Heart left ventricle (tissue), 16 donors: ENCODE measurements around the gene TNFRSF18. TPM values are rescaled to one million over a fixed set of nuclear protein-coding genes. Genes with fewer than 3 reads are reported as not detected.

Experiments used
- ATAC-seq, 4 donors: fragments of 200-7000 bp; cut with Tn5 transposase; one replicate each; pipeline ENCODE4 v1.9.1; 2020 to 2022; ENCODE audit warnings: moderate library complexity in 4 of 4, mild to moderate bottlenecking in 3 of 4, moderate number of reproducible peaks in 1 of 4
- DNase-seq, 5 donors: peaks; one replicate each; pipeline ENCODE4 v3.0.0-alpha.2; 2020
- H3K27ac ChIP-seq, 12 donors: fragments of 200-600 bp; sonication (generic) in 4 of 12; one replicate each; pipeline versions ENCODE4 v1.5.0 to v1.8.0; 2016 to 2022; ENCODE audit warnings: mild to moderate bottlenecking in 2 of 12
- H3K27me3 ChIP-seq, 9 donors: fragments of 200-600 bp; sonication (generic) in 2 of 9; one replicate each; pipeline versions ENCODE4 v1.5.1 to v1.8.0; 2016 to 2022; ENCODE audit warnings: mild to moderate bottlenecking in 3 of 9
- H3K36me3 ChIP-seq, 9 donors: fragments of 200-600 bp; sonication (generic) in 2 of 9; one replicate each; pipeline versions ENCODE4 v1.5.0 to v1.8.0; 2018 to 2022; ENCODE audit warnings: mild to moderate bottlenecking in 2 of 9
- H3K4me1 ChIP-seq, 12 donors: fragments of 200-600 bp; sonication (generic) in 4 of 12; one replicate each; pipeline versions ENCODE4 v1.5.0 to v1.8.0; 2016 to 2022; ENCODE audit warnings: mild to moderate bottlenecking in 3 of 12
- H3K4me3 ChIP-seq, 12 donors: fragments of 200-600 bp; sonication (generic) in 4 of 12; one replicate each; pipeline versions ENCODE4 v1.5.0 to v1.8.0; 2017 to 2022; ENCODE audit warnings: mild to moderate bottlenecking in 9 of 12, moderate library complexity in 4 of 12
- H3K9me3 ChIP-seq, 12 donors: fragments of 200-600 bp; sonication (generic) in 4 of 12; one replicate each; pipeline versions ENCODE4 v1.5.0 to v1.8.0; 2016 to 2022; ENCODE audit warnings: mild to moderate bottlenecking in 1 of 12
- POLR2A ChIP-seq, 2 donors: fragments of 450-650 bp; IDR thresholded peaks; one replicate each; pipeline ENCODE4 v1.6.1; 2017; ENCODE audit warnings: antibody characterized with exemption in 2 of 2, mild to moderate bottlenecking in 2 of 2, moderate library complexity in 2 of 2
- WGBS, 4 donors: extraction: QIAGEN DNeasy Blood & Tissue Kit in 2 of 4; methylation state at CpG; one replicate each; pipeline versions ENCODE4 v1.1.5 to v1.1.7; 2013 to 2018; 5-methylcytosine and 5-hydroxymethylcytosine counted together
- intact Hi-C, 10 donors: fragments of 100-400 bp; cut with DNase I; formaldehyde crosslinking; loops; one replicate each; pipeline versions ENCODE4 v1.11.1 to v1.14.2; 2022
- polyA plus RNA-seq, 2 donors: library from polyadenylated mRNA; stranded (reverse); fragments of 200-250 nt; gene quantifications; one replicate each; pipeline ENCODE4 v1.2.3, GENCODE V29; 2013
- total RNA-seq, 9 donors: library from RNA; depleted of rRNA in 2 of 9; stranded (reverse); fragments of >200 nt in 2 of 9; fragmentation: NEBNext Ultra II Directional in 3 of 9; extraction: Animal tissue kit (Norgen Biotek cat#: 25700) in 3 of 9; gene quantifications; one replicate each; pipeline versions ENCODE4 v1.1.0 to v1.2.4, GENCODE V29; 2016 to 2023
- TF ChIP-seq, protein P1 (sequence below), 12 donors: fragments of 200-600 bp; sonication (generic) in 4 of 12; IDR thresholded peaks; one replicate each; pipeline versions ENCODE4 v1.5.0 to v1.8.0; 2018 to 2022; ENCODE audit warnings: antibody characterized with exemption in 12 of 12, mild to moderate bottlenecking in 5 of 12
- donor health status: ischemic (EF 13 %, LVEDD 7.1; RV severe dilation, severe dysfunction).
- donor health status: healthy with polysubstance abuse.
- donor health status: DM: no; HTN: yes; CAD: no.
- donor health status: DM: no; HTN: no; CAD: no.
- donor health status: ischemic (EF 25% LVEDD 6.9; RV normal size, moderate dysfunction).
- donor health status: ischemic (EF 25% LVEDD 5.7; RV mildly dilated, moderate dysfunction).
- donor health status: healthy.
- donor health status: DM: yes; HTN: yes; CAD: no.
- donor health status: ischemic (EF 35%, LVEDD 5.7; RV mildly dilated, moderate dysfunction).
- donor health status: nonischemic (EF 11% LVEDD 7.7; RV severe dilation, severe dysfunction).
- donor health status: DM: yes; HTN: yes; CAD: no.
- donor health status: PGD.
- donor health status: ischemic (EF 29% LVEDD 5.4; RV normal size, mild dysfunction).
- donor health status: nonischemic (EF 23%, LVEDD 6.1; RV moderate dilation, normal function).

Gene TNFRSF18
- total and polyA plus RNA-seq, 11 donors, result 0.24 to 0.93 (median 0.77) TPM; not detected in 8

DNA sequence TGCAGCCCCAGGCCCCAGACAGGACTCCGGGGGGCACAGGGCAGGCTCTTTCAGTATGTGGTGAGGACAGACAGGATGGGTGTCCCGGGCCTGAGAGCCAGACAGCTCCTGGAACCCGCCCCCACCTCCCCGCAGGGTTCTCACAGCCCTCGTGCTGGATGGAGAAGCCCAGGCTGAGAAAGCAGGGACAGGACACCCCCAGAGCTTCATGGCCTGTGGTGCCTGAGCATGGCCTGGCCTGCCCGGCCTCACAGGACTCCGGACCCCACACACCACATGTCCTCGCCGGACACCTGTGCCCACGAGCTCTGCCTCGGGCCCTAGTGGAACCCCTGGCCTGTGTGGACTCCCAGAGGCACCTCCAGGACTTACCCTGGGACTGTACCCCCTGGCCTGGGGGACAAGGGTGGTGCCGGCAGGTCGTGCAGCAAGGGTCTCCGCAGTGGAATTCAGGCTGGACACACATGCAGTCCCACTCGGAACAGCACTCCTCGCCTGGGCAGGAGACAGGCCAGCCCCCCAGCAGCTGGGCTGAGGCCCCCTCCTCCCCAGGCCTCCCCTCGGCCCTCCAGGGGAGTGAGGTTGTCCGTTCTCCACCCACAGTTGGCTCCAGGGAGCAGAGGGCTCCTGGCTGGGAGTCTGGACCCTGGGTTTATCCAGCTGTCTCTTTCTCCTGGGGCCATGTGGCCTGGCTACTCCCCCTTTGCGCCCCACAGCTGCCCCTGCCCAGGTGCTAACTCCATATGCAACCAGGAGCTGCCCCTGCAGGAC lies 1.2 kb downstream of the TNFRSF18 start:
- Histone ChIP-seq H3K4me1 (peaks cover 0 to 45% (median 20%) of the 10 kb centered on the region in 12 donors), H3K9me3 (no peaks in the 10 kb centered on the region), H3K27ac (no peak overlapping the region), H3K4me3 (peak overlapping the region in 1 of 12 donors; percentile 49), H3K36me3 (no peaks in the 10 kb centered on the region), H3K27me3 (peaks cover 8 to 63% (median 23%) of the 10 kb centered on the region in 9 donors)
- 85 to 91% (median 88%) methylated on average over 15 to 19 of the region's 19 CpGs for WGBS, 4 donors
- TF ChIP-seq, protein P1, sequence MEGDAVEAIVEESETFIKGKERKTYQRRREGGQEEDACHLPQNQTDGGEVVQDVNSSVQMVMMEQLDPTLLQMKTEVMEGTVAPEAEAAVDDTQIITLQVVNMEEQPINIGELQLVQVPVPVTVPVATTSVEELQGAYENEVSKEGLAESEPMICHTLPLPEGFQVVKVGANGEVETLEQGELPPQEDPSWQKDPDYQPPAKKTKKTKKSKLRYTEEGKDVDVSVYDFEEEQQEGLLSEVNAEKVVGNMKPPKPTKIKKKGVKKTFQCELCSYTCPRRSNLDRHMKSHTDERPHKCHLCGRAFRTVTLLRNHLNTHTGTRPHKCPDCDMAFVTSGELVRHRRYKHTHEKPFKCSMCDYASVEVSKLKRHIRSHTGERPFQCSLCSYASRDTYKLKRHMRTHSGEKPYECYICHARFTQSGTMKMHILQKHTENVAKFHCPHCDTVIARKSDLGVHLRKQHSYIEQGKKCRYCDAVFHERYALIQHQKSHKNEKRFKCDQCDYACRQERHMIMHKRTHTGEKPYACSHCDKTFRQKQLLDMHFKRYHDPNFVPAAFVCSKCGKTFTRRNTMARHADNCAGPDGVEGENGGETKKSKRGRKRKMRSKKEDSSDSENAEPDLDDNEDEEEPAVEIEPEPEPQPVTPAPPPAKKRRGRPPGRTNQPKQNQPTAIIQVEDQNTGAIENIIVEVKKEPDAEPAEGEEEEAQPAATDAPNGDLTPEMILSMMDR (IDR thresholded peaks at IDR 0.05), result no peak
- TF ChIP-seq POLR2A (IDR thresholded peaks at IDR 0.05), result no peak
- ATAC-seq (no peak), DNase-seq (peak in 4 of 5 donors; percentile 6 to 49 (median 16))
- intact Hi-C loops, result loop anchor here in 1 of 10 donors (5.0 kb wide), 1 partner anchor 43 kb away; no protein-coding TSS in a partner anchor

DNA sequence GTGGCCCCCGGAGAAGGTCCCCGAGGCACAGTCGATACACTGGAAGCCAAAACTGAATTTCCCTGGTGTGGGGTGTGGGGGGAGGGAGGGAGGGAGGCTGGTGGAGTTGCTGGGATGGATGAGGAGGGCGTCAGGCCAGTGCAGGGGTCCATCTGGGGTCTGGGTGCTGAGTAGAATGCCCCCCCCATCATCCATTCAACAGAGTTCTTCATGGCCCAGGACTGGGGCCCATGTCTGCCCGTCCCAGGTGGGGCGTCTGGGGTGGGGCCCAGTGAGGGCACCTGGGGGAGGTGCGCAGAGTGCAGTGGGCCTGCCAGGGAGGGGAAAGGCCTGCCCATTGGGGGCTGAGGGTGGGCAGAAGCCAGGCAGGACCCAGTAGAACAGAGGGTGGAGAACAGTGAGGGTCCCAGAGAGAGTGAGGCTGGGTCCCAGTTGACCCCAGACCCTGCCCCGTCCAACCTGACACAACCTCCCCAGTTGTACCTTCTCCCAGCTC lies 1.9 kb downstream of the TNFRSF18 start:
- no peaks in the 10 kb centered on the region for H3K9me3 ChIP-seq
- no peaks in the 10 kb centered on the region for H3K36me3 ChIP-seq
- TF ChIP-seq POLR2A (IDR thresholded peaks at IDR 0.05), result no peak
- TF ChIP-seq, protein P1 (IDR thresholded peaks at IDR 0.05), result no peak
- WGBS, 4 donors, result 85 to 91% (median 88%) methylated on average over 5 to 8 of the region's 8 CpGs
- peaks cover 8 to 64% (median 23%) of the 10 kb centered on the region in 9 donors for H3K27me3 ChIP-seq
- no peak overlapping the region for H3K27ac ChIP-seq
- no peak overlapping the region for H3K4me3 ChIP-seq
- intact Hi-C loops, result loop anchor here in 1 of 10 donors (5.0 kb wide), 1 partner anchor 42 kb away; no protein-coding TSS in a partner anchor
- peaks cover 0 to 47% (median 20%) of the 10 kb centered on the region in 12 donors for H3K4me1 ChIP-seq
- ATAC-seq, result no peak
- peak in 3 of 5 donors; percentile 4 to 50 (median 8) for DNase-seq

DNA sequence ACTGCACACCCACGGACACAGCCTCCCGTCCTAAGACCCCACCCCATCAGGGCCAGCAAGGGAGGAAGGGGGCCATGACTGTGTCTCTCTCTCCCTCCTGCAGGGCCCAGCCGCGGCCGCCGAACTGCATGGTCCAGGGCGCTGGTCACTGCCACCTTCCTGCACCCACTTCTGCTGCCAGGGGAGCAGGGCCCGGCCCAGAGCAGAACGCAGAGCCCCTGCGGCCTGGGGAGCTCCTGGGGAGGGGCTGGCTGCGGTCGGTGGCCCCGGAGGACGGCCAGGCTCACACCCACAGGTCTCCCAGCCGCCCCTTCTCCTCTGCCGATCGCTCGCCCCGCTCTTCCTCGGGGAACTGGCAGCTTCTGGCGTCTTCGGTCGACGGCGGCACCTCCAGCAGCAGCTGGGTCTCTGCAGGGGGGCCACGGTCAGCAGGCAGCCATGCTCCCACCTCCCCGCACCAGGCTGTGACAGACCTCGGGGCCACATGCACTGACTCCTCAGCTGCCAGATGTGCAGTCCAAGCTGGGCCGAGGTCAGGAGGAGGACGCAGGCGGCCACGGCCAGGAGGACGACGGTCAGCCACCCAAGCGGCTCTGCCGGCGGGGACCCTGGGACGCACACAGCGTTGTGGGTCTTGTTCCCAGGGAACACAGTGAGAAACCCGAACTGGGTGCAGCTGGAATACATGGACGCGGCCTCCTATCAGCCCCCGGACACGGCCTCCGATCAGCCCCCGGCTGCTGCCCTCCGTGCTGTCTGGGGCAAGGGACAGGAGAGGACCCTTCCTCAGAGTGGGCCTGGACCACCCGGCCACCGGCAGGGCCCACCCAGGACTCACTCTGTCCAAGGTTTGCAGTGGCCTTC lies 2.6 kb downstream of the TNFRSF18 start:
- DNase-seq, result peak in 4 of 5 donors; percentile 8 to 61 (median 26)
- H3K27me3 ChIP-seq, result peaks cover 8 to 64% (median 23%) of the 10 kb centered on the region in 9 donors
- WGBS, 4 donors, result 60 to 73% (median 70%) methylated on average over 31 to 49 of the region's 49 CpGs
- TF ChIP-seq, protein P1 (IDR thresholded peaks at IDR 0.05), result no peak
- TF ChIP-seq POLR2A (IDR thresholded peaks at IDR 0.05), result no peak
- no peaks in the 10 kb centered on the region for H3K36me3 ChIP-seq
- H3K9me3 ChIP-seq, result no peaks in the 10 kb centered on the region
- H3K4me3 ChIP-seq, result no peak overlapping the region
- H3K27ac ChIP-seq, result no peak overlapping the region
- H3K4me1 ChIP-seq, result peaks cover 0 to 43% (median 18%) of the 10 kb centered on the region in 12 donors
- ATAC-seq, result no peak
- intact Hi-C loops, result loop anchor here in 1 of 10 donors (5.0 kb wide), 1 partner anchor 41 kb away; no protein-coding TSS in a partner anchor
